Measurements from ENCODE around the gene IGF2.
"Not testable (repeated sequence)": the region's sequence is repeated elsewhere in the genome, so short reads cannot be mapped to it uniquely, and the experiment has no call there.

The IGF2 gene

DNA sequence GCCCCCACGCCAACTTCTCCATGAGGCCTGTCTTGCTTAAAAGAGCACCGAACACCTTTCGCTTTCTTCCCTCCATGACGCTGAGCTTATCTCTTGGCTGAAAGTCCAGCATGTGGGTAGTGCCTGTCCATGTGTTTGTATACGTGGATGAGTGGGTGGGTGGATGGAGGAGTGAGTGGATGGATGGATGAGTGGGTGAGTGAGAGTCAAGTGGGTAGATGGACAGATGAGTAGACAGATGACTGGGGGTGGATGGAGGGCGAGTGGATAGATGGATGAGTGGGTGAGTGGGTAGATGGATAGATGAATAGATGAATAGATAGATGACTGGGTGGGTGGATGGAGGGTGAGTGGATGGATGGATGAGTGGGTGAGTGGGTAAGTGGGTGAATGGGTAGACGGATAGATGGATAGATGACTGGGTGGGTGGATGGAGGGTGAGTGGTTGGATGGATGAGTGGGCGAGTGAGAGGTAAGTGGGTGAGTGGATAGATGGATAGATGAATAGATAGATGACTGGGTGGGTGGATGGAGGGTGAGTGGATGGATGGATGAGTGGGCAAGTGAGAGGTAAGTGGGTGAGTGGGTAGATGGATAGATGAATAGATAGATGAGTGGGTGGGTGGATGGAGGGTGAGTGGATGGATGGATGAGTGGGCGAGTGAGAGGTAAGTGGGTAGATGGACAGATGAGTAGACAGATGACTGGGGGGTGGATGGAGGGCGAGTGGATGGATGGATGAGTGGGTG lies 14.3 kb downstream of the IGF2 start:
- DNase-seq (ENCODE audit: extremely low read depth in 1 of 2, low read depth in 1 of 2): not testable (repeated sequence)

DNA sequence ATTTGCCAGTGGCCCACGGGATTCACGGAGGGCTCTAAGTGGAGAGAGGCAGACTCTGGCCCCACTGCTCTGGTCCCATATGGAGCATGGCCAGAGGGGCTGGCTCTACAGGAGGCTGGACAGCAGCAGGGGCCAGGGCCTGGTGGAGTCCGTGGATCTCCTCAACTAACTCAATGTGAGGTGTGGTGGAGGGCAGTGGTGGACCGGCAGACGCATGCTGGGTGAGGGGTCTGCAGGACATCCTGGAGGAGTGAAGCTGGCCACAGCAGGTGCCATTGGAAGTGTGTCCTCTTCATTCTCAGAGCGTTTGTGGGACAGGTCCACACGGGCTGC lies 15.6 kb downstream of the IGF2 start:
- no peak for DNase-seq (ENCODE audit: extremely low read depth in 1 of 2, low read depth in 1 of 2)

DNA sequence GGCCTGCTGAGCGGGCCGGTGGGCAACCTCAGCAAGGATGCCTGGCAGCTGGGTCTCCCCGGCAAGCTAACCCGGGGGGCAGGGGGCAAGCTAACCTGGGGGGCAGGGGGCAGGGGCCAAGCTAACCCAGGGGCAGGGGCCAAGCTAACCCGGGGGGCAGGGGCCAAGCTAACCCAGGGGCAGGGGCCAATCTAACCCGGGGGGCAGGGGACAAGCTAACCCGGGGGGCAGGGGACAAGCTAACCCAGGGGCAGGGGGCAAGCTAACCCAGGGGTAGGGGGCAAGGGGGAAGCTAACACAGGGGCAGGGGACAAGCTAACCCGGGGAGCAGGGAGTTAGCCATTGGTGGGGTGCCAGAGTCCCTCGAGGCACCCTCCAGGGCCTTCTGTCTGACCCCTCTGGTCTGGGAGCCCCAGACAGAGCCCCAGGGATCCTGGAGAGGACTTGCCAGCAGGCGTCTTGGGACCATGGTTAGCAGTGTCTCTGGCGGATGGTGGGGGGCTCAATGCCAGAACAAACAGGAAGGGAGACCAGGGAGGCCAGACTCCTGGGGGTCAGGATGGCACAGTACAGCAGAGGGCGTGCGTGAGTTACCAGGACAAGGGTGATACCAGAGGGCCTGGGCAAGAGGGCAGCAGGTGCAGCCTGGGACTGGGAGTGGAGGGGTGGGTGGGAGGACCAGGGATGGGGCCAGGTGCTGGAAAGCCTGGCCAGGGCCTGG lies 16.1 kb downstream of the IGF2 start:
- DNase-seq (ENCODE audit: extremely low read depth in 1 of 2, low read depth in 1 of 2): no peak

DNA sequence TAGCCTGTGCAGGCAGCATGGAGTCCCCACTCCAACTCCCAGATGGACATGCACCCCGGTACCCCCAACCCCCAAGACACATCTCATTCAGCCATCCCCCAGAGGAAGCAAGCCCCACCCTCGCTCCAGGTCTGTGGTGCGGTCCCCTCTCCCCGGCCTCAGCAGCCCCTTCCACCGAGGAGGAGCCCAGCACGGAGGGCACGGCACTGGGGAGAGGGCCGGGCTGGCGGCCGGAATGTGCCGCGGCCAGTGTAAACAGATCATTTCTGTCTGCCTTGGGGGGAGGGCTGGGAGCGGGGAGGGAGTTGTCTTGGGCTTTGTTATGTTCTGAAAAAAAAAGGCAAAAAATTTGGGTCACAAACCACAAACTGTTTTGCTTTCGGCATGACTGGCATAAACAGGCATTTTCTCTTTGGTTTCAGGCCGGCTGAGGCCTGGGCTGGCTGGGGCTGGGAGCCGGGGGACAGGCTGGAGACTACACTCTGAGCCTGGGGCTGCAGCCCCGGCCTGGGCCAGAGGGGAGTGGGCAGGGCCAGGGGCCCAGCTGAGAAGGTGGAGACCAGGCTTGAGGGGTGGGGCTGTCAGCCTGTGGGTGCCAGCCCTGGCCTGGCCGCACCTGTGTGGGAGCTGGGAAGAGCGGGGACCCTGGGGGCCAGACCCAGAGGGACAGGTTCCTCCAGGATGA lies 16.8 kb downstream of the IGF2 start:
- DNase-seq (ENCODE audit: extremely low read depth in 1 of 2, low read depth in 1 of 2): no peak

DNA sequence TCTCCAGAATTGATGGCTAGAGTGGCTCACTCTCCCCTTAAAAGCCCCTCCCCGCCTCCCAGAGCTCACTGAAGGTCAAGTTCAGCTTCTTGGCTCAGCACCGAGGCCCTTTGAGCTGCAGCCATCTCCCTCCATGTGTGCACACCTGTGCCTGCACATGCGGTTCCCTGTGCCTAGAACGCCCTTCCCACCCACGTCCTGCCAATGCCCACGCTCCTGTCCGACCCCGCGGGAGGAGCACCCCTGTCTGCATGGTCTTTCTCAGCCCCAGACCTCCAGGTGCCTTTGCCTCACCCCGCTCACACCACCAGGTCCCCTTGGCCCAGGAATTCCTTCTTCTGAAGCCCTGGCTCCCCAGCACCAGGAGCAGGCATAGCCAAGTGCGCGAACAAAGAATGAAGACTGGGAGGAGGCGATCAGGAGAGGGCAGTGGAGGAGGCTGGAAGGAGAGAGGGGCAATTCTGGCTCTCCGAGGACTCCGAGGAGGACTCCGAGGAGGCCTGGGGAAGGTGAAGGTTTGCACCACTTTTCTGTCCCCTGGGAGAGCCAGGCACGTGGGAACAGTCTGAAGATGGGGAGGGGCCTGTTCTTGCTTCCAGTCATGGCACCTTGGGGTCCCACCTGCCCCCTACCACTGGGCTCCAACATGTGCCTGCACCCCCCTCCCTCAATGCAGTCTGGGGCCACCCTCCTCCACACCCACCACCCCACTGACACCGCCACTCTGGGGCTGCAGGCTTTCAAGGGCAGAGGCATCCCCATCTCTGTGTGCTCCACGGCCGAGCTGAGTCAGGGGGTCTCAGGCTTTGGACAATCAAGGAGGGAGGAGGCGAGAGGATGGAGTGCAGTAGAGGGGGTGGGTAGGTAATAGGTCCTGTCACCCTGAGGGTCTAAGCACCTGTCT lies 17.7 kb downstream of the IGF2 start:
- DNase-seq (ENCODE audit: extremely low read depth in 1 of 2, low read depth in 1 of 2): no peak

DNA sequence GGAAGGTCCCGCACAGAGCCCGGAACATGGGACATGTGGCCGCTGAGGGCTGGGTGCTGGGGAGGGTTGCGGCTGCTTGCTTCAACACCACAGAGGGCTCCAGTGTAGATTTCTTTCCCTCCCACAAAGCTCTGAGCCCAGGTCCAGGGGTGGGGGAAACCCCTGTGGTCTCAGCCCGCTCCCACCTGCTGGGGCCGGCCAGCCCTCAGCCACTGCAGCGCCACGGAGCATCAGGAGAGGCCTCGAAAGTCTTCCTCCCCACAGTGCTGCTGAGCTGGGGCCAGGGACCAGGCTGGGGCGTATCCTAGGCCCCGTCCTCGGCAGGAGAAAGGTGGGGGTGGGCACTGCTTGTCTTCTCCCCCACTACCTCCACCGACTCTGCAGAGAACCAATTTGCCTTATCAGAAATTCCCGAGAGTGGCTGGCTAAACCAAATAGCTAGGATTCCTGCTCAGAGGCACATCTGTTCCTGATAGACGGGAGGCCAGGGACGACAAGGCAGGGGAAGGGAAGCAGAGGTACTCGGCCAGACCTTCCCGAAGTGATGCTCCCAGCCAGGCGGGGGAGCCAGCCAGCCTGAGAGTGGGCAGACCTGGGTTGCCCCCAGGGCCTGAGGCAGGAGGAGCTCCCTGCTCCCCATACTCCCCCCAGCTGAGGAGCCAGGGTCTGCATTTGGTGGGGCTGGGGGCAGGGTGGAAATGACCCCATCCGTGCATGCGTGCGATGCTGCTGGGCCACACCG lies 18.7 kb downstream of the IGF2 start:
- no peak for DNase-seq (ENCODE audit: extremely low read depth in 1 of 2, low read depth in 1 of 2)

DNA sequence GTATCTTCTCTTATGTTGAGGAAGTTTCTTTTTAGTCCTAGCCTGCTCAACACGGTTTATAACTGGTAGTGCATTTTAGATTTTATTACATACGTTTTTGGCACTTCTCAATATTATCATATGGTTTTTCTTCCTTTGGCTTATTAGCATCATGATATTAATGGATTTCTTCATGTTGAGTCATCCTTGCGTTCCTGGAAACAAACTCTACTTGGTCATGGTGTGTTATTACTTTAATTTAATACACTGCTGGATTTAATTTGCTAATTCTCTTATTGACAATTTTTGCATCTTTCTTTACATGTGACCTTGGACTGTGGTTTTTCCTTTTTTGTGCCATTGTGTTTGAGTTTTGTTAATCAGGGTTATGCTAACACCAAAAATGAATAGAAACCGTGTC lies 20.5 kb downstream of the IGF2 start:
- DNase-seq (ENCODE audit: extremely low read depth in 1 of 2, low read depth in 1 of 2): no peak

DNA sequence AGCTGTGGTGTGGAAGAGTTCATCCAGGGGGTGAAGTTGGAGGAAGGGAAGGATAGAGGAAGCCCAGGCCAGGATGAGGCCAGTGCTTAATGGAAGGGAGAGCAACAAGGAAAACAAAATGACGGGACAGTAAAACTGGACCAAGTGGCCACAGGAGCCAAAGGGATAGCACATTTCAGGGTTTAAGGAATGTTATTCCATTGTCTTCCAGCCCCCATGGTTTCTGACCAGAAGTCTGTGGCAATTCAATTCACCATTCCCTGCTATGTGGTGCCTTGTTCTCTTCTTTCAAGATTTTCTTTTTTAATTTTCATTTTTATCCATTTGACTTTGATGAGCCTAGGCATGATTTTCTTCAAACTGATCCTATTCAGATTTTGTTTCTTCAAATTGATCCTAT lies 22.5 kb downstream of the IGF2 start:
- no peak for DNase-seq (ENCODE audit: extremely low read depth in 1 of 2, low read depth in 1 of 2)

DNA sequence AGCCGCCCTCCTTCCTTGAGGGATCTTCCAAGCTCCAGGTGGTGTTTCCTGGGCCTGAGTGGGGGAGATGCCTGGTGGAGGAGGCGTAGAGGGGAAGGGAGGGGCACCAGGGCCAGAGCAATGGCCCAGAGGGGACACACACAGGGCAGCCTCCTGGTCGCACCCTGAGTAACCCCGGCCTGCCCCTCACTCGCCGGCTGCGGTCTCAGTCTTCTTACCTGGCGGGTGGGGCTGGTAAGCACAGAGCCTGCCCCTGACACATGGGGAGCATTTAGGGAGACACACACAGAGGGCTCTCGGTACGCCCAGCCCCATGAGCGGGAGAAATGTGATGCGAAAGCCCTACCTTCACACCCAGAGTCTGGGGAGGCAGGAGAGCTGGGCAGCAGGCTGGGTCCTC lies 23.9 kb downstream of the IGF2 start:
- no peak for DNase-seq (ENCODE audit: extremely low read depth in 1 of 2, low read depth in 1 of 2)

DNA sequence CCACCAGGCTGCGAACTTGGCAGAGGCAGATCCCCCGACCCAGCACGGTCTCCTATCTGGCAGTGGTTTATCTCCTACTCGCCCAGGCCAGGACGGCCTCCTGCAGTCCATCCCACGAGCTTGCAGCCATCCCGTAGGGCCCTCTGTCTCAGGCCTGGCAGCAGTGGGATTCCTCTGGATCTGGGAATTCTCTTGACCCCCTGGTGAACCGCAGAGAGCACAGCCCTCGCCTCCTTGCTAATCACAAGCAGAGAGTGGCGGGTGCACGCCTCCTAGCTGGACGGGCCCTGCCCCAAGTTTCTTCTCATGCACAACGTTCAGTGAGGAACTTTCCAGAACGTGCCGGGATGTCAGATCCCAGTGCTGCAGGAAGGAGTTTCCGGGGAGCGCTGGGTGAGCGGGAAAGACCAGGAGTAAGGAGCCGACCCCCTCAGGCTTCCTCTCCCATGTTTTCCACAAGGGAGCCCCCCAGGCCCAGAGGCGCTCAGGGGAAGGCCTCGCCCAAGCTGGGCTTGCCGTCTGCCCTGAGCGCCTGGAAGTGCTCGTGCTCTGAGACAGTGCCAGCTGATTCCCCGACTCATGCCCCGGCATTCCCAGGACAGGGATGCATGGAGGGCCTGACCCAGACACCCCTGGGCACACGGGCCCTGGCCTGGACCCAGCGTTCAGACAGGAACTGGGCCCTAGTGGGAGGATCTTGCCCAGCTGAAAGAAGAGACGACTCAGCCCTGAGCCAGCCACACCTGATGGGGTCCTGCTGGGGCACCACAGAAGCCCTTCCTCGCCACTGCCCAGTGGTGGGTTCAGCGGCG lies 24.6 kb downstream of the IGF2 start:
- no peak for DNase-seq (ENCODE audit: extremely low read depth in 1 of 2, low read depth in 1 of 2)

DNA sequence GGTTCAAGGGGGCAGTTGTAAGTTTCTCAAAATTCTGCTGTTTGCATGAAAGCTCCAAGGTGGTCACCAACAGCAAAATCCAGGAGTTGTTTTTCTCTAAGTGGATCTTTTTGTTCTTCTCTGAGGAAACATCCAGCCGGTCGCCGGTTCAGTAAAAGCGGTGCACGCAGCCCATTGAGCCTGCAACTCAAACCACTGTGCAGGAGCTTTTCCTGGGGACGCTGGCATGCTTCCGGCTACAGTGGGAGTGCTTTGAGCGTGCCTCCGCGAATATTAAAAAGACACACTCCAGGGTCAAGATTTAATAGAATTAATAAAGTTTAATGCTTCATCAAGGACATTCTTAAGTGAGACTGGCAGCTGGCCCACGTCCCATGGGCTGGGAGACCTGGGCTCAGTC lies 25.4 kb downstream of the IGF2 start:
- DNase-seq (ENCODE audit: extremely low read depth in 1 of 2, low read depth in 1 of 2): no peak

DNA sequence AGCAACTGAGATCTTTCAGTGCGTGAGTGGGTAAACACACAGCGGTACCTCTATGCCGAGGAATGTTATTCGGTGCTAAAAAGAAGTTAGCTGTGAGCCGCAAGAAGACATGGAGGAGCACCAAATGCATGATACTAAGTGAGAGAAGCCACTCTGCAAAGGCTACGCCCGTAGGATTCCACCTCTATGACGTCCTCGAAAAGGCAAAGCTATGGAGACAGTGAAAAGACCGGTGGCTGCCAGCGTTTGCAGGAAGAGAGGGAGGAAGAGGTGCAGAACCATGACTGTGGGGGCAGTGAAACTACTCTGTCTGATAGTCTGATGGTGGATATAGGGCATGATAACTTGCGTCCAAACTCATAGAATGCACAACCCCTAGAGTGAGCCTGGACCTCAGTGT lies 28.7 kb downstream of the IGF2 start:
- no peak for DNase-seq (ENCODE audit: extremely low read depth in 1 of 2, low read depth in 1 of 2)

DNA sequence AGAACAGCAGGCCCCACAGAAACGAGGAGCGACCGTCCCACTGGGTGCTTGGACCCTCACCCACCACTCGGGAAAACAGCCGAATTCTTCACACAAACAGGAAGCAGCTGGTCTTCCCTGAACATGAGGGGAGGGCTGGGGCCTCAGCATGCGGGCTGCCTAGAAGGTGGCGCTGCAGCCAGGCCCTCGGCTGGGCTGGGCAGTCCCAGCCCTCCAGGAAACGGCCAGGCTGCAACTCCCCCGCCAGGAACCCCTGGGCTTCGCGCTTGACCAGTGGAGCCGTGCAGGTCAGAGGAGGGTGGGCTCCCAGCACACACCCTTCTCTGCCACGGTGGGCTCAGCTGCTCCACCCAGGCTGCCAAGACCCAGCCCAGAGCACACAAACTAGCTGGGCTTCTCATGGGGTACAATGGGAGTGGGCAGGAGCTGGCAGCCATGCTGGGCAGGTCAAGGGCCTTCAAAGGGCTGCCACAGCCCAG lies 29.6 kb downstream of the IGF2 start:
- DNase-seq (ENCODE audit: extremely low read depth in 1 of 2, low read depth in 1 of 2): no peak

DNA sequence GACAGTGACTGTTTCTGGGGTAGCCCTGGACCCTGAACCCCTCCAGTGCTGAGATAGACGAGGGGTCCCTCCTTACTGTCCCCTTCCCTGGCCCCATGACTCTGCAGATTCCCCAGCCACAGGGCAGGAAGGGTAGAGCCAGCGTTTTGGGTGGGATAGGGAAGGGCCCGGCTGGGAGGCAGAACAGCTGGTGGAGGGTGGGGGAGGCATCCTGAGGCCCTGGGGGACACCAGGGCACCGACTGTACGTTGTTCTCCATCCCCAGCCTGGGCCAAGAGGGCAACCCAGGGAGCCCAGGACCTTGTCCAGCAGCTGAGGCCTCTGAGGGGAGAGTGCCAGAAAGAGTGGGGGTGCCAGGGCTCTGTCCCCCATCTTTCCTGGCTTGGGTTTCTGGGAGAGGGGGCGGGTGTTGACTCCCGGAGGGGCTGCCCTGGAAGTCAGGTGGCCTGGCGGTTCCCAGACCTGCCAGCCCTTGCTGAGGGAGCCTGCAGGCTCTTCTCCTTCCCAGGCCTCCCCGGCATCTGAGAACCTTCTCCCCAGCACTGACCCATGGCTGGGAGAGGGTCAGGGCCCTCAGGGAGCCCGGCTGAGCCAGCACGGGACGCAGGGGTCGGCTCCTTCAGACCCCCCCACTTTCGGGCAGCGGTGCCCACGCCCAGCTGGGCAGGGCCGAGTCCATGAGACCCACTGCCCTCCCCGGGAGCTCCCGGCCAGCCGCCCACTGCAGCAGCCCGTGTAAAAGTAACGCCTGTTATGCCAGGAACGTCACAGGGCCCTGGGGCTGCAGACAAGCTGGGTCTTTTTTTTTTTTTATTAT lies 30.3 kb downstream of the IGF2 start:
- DNase-seq (ENCODE audit: extremely low read depth in 1 of 2, low read depth in 1 of 2): no peak

DNA sequence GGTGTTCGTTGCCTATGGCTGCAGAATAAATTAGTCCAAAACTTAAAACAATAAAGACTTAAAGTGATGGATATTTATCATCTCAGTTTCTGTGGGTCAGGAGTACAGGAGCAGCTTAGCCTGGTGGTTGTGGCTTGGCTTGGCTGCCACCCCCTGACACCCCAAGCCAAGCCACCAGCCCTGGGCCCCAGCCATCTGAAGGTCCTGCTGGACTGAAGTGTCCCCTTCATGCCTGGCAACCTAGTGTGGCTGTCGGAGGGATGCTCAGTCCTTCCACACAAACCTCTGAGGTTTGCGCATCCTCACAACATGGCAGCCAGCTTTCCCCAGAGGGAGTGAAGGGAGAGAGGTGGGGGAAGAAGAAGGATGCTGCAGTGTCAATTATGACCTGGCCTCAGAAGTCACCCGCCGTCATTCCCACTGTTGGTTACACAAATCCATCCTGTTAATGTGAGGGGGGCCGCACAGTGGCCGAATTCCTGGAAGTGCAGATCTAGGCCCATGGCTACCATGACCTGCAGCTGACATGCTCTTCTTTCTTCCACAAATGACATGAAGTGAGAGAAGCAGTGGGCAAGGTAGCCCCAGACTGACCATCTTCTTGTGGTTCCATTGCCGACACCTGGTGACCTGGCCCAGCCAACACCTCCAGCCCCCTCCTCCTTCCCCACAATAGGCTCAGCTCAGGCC lies 31.1 kb downstream of the IGF2 start:
- DNase-seq (ENCODE audit: extremely low read depth in 1 of 2, low read depth in 1 of 2): no peak

DNA sequence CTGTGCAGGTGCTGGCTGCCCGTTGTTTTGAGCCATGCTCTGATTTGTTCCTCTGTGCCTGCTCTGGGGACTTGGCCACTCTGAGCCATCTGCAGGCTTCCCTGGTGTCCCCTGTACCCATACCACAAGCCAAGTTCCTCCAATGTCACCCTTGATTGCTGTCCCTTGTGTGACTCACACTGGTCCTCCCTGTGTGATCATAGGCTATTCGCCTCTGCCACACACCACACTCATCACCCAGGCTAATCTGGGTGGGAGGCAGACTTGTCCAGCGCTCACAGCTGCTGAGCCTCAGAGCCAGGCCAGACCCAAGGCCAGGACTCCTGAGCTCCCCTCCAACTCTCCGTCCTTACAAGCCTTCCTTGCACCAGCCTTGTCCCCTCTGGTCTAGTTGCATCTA lies 31.7 kb downstream of the IGF2 start:
- no peak for DNase-seq (ENCODE audit: extremely low read depth in 1 of 2, low read depth in 1 of 2)

DNA sequence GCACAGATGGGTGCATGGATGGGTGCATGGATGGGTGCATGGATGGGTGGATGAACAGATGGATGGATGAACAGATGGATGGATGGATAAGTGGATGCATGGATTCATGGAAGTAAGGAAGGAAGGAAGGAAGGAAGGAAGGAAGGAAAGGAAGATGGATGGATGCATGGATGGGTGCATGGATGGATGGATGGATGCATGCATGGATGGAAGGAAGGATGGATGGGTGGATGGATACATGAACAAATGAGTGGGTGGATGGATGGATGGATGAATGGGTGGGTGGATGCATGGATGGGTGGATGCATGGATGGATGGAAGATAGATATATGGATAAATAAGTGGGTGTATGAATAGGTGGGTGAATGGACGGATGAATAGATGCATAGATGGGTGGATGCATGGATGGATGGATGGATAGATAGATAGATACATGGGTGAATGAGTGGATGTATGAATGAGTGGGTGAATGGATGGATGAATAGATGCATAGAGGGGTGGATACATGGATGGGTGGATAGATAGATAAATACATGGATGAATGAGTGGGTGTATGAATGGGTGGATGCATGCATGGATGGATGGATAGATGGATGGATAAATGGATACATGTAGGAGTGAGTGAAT lies 32.5 kb downstream of the IGF2 start:
- no peak for DNase-seq (ENCODE audit: extremely low read depth in 1 of 2, low read depth in 1 of 2)

DNA sequence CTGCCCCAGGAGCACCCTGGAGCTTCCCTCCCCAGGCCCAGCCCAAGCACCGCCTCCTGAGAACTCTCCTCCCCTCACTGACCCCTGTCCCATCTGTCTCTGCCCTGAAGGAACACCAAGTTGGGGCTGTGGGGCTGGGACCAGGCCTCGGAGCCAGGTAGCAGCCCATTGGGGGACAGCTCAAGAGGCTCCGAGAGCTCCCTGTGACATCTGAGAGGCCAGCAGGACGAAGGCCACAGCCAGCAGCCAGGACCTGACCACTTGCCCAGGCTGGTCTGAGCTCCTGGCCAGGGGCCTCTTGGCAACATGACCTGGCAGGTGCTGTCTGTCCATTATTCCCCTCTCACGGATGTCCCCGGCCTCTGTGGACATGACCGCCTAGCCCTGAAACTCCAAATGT lies 33.7 kb downstream of the IGF2 start:
- no peak for DNase-seq (ENCODE audit: extremely low read depth in 1 of 2, low read depth in 1 of 2)
